Gastroesophageal sphincter (tissue), 4 donors: Measurements from ENCODE around the gene FMNL3. TPM values are rescaled to one million over a fixed set of nuclear protein-coding genes. Genes with fewer than 3 reads are reported as not detected.
"Not testable (repeated sequence)": the region's sequence is repeated elsewhere in the genome, so short reads cannot be mapped to it uniquely, and the experiment has no call there.

Experiments used
- ATAC-seq: fragments of 150-250 bp; one replicate; pipeline ENCODE4 v1.9.1; 2016; ENCODE audit warnings: mild to moderate bottlenecking, moderate library complexity
- H3K27ac ChIP-seq, 4 donors: fragments of 200-600 bp; sonication (generic) in 3 of 4; 1 replicate in 3 of 4; 2 replicates in 1 of 4; pipeline ENCODE4 v1.5.1; 2016 to 2019
- H3K27me3 ChIP-seq: fragments of 200-600 bp; sonication (generic); one replicate; pipeline ENCODE4 v1.5.1; 2019
- H3K36me3 ChIP-seq, 2 donors: fragments of 200-600 bp; sonication (generic); one replicate each; pipeline ENCODE4 v1.5.1; 2019; ENCODE audit warnings: control low read depth in 1 of 2
- H3K4me1 ChIP-seq, 3 donors: fragments of 200-600 bp; sonication (generic); 1 replicate in 2 of 3; 2 replicates in 1 of 3; pipeline ENCODE4 v1.5.1; 2016 to 2019; ENCODE audit warnings: control low read depth in 2 of 3
- H3K4me3 ChIP-seq, 2 donors: fragments of 200-600 bp; sonication (generic); one replicate each; pipeline ENCODE4 v1.5.1; 2019; ENCODE audit warnings: mild to moderate bottlenecking in 1 of 2, moderate library complexity in 1 of 2
- H3K9me3 ChIP-seq, 3 donors: fragments of 200-600 bp; sonication (generic); one replicate each; pipeline ENCODE4 v1.5.1; 2017 to 2019; ENCODE audit warnings: control low read depth in 2 of 3
- CTCF ChIP-seq, 4 experiments: fragments of 200-600 bp in 2 of 4; fragments of 450-650 bp in 2 of 4; sonication (generic) in 1 of 4; IDR thresholded peaks; one replicate each; pipeline ENCODE4 v1.5.1; 2017 to 2019; ENCODE audit warnings: antibody characterized with exemption in 4 of 4, mild to moderate bottlenecking in 2 of 4, moderate library complexity in 2 of 4
- EP300 ChIP-seq: sonication (generic); formaldehyde crosslinking; IDR thresholded peaks from one replicate; pipeline ENCODE4 v1.6.1; 2017; ENCODE audit warnings: antibody characterized with exemption, mild to moderate bottlenecking
- POLR2A ChIP-seq, 2 donors: fragments of 450-650 bp; IDR thresholded peaks; one replicate each; pipeline ENCODE4 v1.6.1; 2017; ENCODE audit warnings: antibody characterized with exemption in 2 of 2, mild to moderate bottlenecking in 2 of 2, moderate library complexity in 1 of 2
- POLR2AphosphoS5 ChIP-seq: sonication (generic); formaldehyde crosslinking; IDR thresholded peaks from one replicate; pipeline ENCODE4 v1.6.1; 2017; ENCODE audit warnings: antibody characterized with exemption
- WGBS, 2 donors: methylation state at CpG; one replicate each; pipeline ENCODE4 v1.1.5; 2018; ENCODE audit warnings: low coverage in 1 of 2; 5-methylcytosine and 5-hydroxymethylcytosine counted together
- total RNA-seq, 4 donors: library from RNA; depleted of rRNA; stranded (reverse); fragments of >200 nt; gene quantifications; one replicate each; pipeline ENCODE4 v1.1.0, GENCODE V29; 2016

FMNL3 gene
- total RNA-seq, 4 donors from 2014 or later: 10.4 to 15.4 (median 12.6) TPM

GRCh38 chr12:49733219-49734017 is 26.2 kb upstream of the FMNL3 start:
- H3K36me3 ChIP-seq: no peaks in the 10 kb centered on the region
- no peaks in the 10 kb centered on the region for H3K9me3 ChIP-seq
- no peak for ATAC-seq
- no peak overlapping the region for H3K27ac ChIP-seq
- no peaks in the 10 kb centered on the region for H3K27me3 ChIP-seq
- no peak for TF ChIP-seq EP300
- TF ChIP-seq CTCF (IDR thresholded peaks at IDR 0.05): no peak
- no peak for TF ChIP-seq POLR2A (IDR thresholded peaks at IDR 0.05)
- TF ChIP-seq POLR2AphosphoS5: no peak
- H3K4me1 ChIP-seq: no peaks in the 10 kb centered on the region
- 77 to 83% methylated on average over 6 to 9 of the region's 10 CpGs for WGBS, 2 donors
- no peak overlapping the region for H3K4me3 ChIP-seq

GRCh38 chr12:49730568-49731101 is 23.4 kb upstream of the FMNL3 start:
- Histone ChIP-seq H3K27me3 (peaks cover 1% of the 10 kb centered on the region), H3K9me3 (no peaks in the 10 kb centered on the region), H3K27ac (no peak overlapping the region), H3K36me3 (no peaks in the 10 kb centered on the region), H3K4me3 (no peak overlapping the region), H3K4me1 (no peaks in the 10 kb centered on the region)
- no peak for ATAC-seq
- WGBS, 2 donors: 86 to 91% methylated on average over 2 to 3 of the region's 3 CpGs
- TF ChIP-seq EP300: no peak
- TF ChIP-seq CTCF (IDR thresholded peaks at IDR 0.05): no peak
- no peak for TF ChIP-seq POLR2AphosphoS5
- no peak for TF ChIP-seq POLR2A (IDR thresholded peaks at IDR 0.05)

- 50 to 61% methylated on average over 1 of the region's 1 CpG for WGBS, 2 donors
Measured at GRCh38 chr12:49730050-49730449, 22.8 kb upstream of the FMNL3 start.

GRCh38 chr12:49728446-49728845 is 21.2 kb upstream of the FMNL3 start:
- no peaks in the 10 kb centered on the region for H3K4me1 ChIP-seq
- no peaks in the 10 kb centered on the region for H3K36me3 ChIP-seq
- ATAC-seq: no peak
- peaks cover 14% of the 10 kb centered on the region for H3K27me3 ChIP-seq
- WGBS, 2 donors: 86 to 93% methylated on average over 3 of the region's 3 CpGs
- no peaks in the 10 kb centered on the region for H3K9me3 ChIP-seq
- no peak overlapping the region for H3K27ac ChIP-seq
- TF ChIP-seq POLR2A (IDR thresholded peaks at IDR 0.05) (no peak), EP300 (no peak)
- H3K4me3 ChIP-seq: no peak overlapping the region

More at GRCh38 chr12:49730050-49730449, 22.8 kb upstream of the FMNL3 start:
- Histone ChIP-seq H3K36me3 (no peaks in the 10 kb centered on the region), H3K4me1 (no peaks in the 10 kb centered on the region), H3K27ac (no peak overlapping the region), H3K4me3 (no peak overlapping the region), H3K27me3 (peaks cover 7% of the 10 kb centered on the region), H3K9me3 (no peaks in the 10 kb centered on the region)
- TF ChIP-seq POLR2A (IDR thresholded peaks at IDR 0.05): no peak
- TF ChIP-seq EP300: no peak
- TF ChIP-seq POLR2AphosphoS5: no peak
- TF ChIP-seq CTCF (IDR thresholded peaks at IDR 0.05): no peak
- no peak for ATAC-seq

GRCh38 chr12:49721355-49721754 is 14.2 kb upstream of the FMNL3 start:
- ATAC-seq, H3K4me3 ChIP-seq, H3K27ac ChIP-seq, H3K36me3 ChIP-seq, H3K4me1 ChIP-seq, H3K9me3 ChIP-seq: not testable (repeated sequence)
- H3K27me3 ChIP-seq: peaks cover 26% of the 10 kb centered on the region
- 76% methylated on average over 3 of the region's 3 CpGs; no CpG with 5 or more reads in 1 of the 2 donors for WGBS, 2 donors

- no peak for TF ChIP-seq POLR2AphosphoS5
- TF ChIP-seq EP300: no peak
- no peak for TF ChIP-seq POLR2A (IDR thresholded peaks at IDR 0.05)
- TF ChIP-seq CTCF (IDR thresholded peaks at IDR 0.05): no peak
- Histone ChIP-seq H3K9me3 (no peaks in the 10 kb centered on the region), H3K4me3 (no peak overlapping the region), H3K27ac (no peak overlapping the region), H3K36me3 (no peaks in the 10 kb centered on the region), H3K4me1 (no peaks in the 10 kb centered on the region), H3K27me3 (peaks cover 32% of the 10 kb centered on the region)
- 36 to 42% methylated on average over 1 of the region's 1 CpG for WGBS, 2 donors
- ATAC-seq: no peak
Measured at GRCh38 chr12:49720214-49720613, 13.0 kb upstream of the FMNL3 start.

- peaks cover 44% of the 10 kb centered on the region for H3K27me3 ChIP-seq
- not testable (repeated sequence) for H3K27ac ChIP-seq, ATAC-seq, H3K9me3 ChIP-seq, H3K4me1 ChIP-seq, H3K4me3 ChIP-seq, H3K36me3 ChIP-seq
- WGBS, 2 donors: 60 to 100% methylated on average over 1 of the region's 3 CpGs
Measured at GRCh38 chr12:49717800-49718199, 10.6 kb upstream of the FMNL3 start.
